Renal cortex interstitium (tissue), 11 donors: ENCODE results near the gene NFKBIL1. TPM values are rescaled to one million over a fixed set of nuclear protein-coding genes. Genes with fewer than 3 reads are reported as not detected.

ENCODE experiments used
- DNase-seq, 11 donors: peaks; one replicate each; pipeline ENCODE4 v3.0.0-alpha.2; 2013; ENCODE audit warnings: low read depth in 9 of 11, low spot score in 4 of 11; ENCODE audit errors: extremely low read depth in 1 of 11
- polyA plus RNA-seq, 3 donors: library from polyadenylated mRNA; unstranded; fragments of 120-200 nt; gene quantifications; one replicate each; pipeline ENCODE4 v1.2.1, GENCODE V29; 2013; ENCODE audit not compliant: insufficient read length in 3 of 3

Gene NFKBIL1
- polyA plus RNA-seq, 3 donors: 17.0 to 28.4 (median 27.7) TPM

GRCh38 chr6:31575952-31576685 lies 28.7 kb downstream of the NFKBIL1 start:
- no peak for DNase-seq

GRCh38 chr6:31576897-31577578 lies 29.6 kb downstream of the NFKBIL1 start:
- no peak for DNase-seq

GRCh38 chr6:31577579-31577966 lies 30.2 kb downstream of the NFKBIL1 start:
- DNase-seq: no peak

GRCh38 chr6:31578184-31579118 lies 31.0 kb downstream of the NFKBIL1 start:
- DNase-seq: no peak

GRCh38 chr6:31579119-31579505 lies 31.7 kb downstream of the NFKBIL1 start:
- no peak for DNase-seq

GRCh38 chr6:31579546-31580437 lies 32.4 kb downstream of the NFKBIL1 start:
- DNase-seq: no peak

GRCh38 chr6:31580438-31580740 lies 33.0 kb downstream of the NFKBIL1 start:
- no peak for DNase-seq

GRCh38 chr6:31580807-31581433 lies 33.5 kb downstream of the NFKBIL1 start:
- DNase-seq: peak; percentile 67 to 86 (median 81)

- DNase-seq: peak in 1 of 11 donors; percentile 21
These were observed 34.2 kb downstream of the NFKBIL1 start for GRCh38 chr6:31581434-31582229.

- DNase-seq: no peak
These were observed 34.8 kb downstream of the NFKBIL1 start, which contains the start of gene LTB for GRCh38 chr6:31582230-31582643. LTB (minus strand) TSS chr6:31582424; CDS start chr6:31582417, 7 bp downstream.

- no peak for DNase-seq
These were observed 38.1 kb downstream of the NFKBIL1 start for GRCh38 chr6:31585491-31585890.

- DNase-seq: no peak
These were observed 38.6 kb downstream of the NFKBIL1 start, which contains the start of gene LST1 for GRCh38 chr6:31586008-31586407. LST1 (plus strand) TSS chr6:31586277; CDS start chr6:31587300, 1,023 bp downstream.

GRCh38 chr6:31586599-31587281 lies 39.3 kb downstream of the NFKBIL1 start:
- no peak for DNase-seq

- DNase-seq: no peak
These were observed 40.7 kb downstream of the NFKBIL1 start for GRCh38 chr6:31587791-31588777.

- DNase-seq: no peak
These were observed 41.7 kb downstream of the NFKBIL1 start for GRCh38 chr6:31588871-31589650.
